HG02571 (cell line): ENCODE data around the gene GAB2.
"Not testable (repeated sequence)": the region's sequence is repeated elsewhere in the genome, so short reads cannot be mapped to it uniquely, and the experiment has no call there.

Source experiments
- ATAC-seq: cut with Tn5 transposase; IDR thresholded peaks from one replicate; pipeline ENCODE4 v1.9.1; 2021; ENCODE audit warnings: mild to moderate bottlenecking, moderate library complexity; ENCODE audit not compliant: unreplicated experiment

Gene GAB2

DNA sequence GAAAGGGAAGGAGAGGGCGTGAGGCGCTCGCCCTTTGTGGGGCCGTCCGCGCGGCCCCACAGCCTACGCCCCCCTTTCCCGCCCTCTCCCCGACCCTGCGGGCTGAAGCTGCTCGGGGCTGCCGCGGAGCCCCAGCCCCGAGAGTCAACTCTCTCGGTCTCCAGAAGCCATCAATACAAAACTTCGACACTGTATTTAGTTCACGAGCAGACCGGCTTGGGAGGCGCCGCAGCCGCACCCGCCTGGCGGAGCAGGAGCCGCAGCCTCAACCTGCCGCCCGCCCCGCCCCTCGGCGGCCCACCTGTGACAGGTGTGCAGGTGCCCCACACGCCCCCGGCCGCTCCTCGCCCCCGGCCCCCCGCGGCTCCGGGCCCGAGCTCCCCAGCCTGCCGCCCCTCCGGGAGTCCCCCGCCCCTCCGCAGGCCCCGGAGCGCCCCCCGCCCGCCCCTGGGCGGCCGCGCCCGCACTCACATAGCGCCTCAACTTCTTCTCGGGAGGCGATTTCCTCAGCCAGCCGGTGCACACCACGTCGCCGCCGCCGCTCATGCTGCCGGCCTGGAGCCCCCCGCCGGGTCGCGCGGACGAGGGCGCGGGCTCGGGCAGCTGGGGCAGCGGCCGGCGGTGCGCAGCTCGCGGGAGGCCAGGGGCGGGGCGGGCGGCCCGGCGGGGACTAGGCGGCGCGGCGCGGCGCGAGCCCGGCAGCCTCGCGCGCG lies at the start of gene GAB2:
TSS of gene GAB2 (minus strand) at position 646 of the 713 bp plus-strand sequence. CDS start at position 546, 100 bp downstream.
- peak; percentile 5 for ATAC-seq

- ATAC-seq, result no peak
Observed at GRCh38 chr11:78467370-78467769, 49.8 kb upstream of the GAB2 start.

- peak; percentile 92 for ATAC-seq
Observed at GRCh38 chr11:78465169-78465942, 47.7 kb upstream of the GAB2 start.

GRCh38 chr11:78464787-78465168 lies 47.2 kb upstream of the GAB2 start:
- ATAC-seq, result not testable (repeated sequence)

DNA sequence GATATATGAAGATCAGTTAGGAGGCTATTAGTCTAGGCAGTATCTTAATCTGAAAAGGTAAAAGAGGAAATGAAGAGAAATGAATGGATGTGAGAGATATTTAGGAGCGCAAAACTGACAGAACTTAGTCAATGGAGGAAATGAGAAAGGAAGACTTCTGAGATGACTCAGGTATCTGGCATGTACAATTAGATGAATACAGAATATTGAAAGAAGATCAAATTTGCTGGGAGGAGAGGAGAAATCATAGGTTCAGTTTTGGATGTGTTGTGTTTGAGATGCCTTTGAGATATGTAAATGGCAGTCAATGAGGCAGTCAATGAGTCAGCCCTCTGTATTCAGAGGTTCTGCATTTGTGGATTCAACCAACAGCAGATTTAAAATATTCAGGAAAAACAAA lies 42.9 kb upstream of the GAB2 start:
- ATAC-seq, result no peak

GRCh38 chr11:78459738-78460137 lies 42.1 kb upstream of the GAB2 start:
- no peak for ATAC-seq

- ATAC-seq, result no peak
Observed at GRCh38 chr11:78457448-78457847, 39.8 kb upstream of the GAB2 start.

DNA sequence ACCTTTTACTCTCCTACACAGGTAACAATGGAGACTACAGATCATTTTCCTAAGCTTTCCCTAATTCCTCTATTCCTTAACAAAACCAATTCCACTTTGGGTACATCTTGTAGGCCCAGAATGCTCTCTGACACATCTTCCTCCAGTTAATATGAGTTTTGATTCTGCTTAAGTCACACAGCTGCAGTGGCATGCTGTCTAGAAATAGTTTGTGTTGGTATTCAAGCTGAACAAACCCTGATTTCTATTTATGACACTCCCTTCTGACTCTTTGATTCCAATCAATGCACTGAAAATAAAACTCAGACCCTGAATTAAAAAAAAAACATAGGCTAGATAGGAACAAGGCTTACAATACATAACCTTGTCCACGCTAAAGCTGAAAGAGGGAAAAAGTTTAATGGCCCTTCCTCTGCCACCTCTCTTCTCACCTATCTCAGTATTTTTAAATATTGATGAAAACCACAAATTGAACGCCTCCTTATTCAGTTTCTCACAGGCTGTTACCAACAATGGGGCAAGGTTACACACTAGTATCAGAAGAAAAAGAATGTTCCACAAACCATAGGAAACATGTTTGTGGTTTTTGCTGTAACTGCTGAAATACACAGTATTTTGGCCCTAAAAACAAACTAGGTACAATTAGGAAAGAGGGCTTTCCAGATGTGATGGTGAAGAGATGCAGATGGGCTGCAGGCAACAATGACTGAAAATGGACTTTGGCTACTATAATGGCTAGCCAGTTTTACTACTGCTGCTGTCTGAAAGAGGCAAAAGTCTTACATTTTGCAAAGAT lies 35.7 kb upstream of the GAB2 start:
- peak; percentile 56 for ATAC-seq

GRCh38 chr11:78451371-78452150 lies 33.9 kb upstream of the GAB2 start:
- no peak for ATAC-seq

DNA sequence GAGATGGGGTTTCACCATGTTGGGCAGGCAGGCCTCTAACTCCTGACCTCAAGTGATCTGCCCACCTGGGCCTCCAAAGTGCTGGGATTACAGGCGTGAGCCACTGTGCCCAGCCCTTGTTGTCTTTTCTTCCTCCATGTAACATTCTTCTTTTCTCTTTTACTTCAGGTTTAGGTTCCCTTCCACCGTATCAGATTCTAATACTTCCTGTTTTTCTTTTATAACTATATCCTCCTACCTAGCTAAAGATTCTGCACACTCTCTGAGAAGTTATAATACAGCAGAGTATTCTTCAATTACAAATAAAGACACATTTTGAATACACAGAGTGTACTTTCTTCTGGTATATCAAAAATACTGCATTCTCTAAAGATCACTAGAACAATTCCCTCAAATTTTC lies 33.2 kb upstream of the GAB2 start:
- ATAC-seq, result no peak

DNA sequence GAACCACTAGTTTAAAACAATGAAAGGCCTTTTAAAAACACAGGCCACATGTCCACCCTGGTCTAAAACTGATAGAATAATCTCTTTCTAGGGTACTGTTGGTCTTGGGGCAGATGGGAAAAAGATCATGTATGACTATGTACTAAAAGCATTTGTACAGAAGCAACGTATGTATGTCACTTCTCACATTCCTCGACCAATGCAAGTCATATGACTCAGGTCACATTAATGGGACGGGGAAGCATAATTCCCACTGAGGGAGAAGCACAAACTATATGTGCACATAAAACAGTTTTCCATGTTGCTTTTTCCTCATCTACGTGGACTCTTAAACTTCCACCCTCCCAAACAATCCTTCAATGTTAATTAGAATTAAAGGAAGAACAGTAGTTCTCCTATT lies 32.2 kb upstream of the GAB2 start:
- ATAC-seq, result no peak

- no peak for ATAC-seq
Observed at GRCh38 chr11:78446210-78446609, 28.6 kb upstream of the GAB2 start.

- no peak for ATAC-seq
Observed at GRCh38 chr11:78444726-78445125, 27.1 kb upstream of the GAB2 start.

GRCh38 chr11:78441956-78442355 lies 24.3 kb upstream of the GAB2 start:
- no peak for ATAC-seq

DNA sequence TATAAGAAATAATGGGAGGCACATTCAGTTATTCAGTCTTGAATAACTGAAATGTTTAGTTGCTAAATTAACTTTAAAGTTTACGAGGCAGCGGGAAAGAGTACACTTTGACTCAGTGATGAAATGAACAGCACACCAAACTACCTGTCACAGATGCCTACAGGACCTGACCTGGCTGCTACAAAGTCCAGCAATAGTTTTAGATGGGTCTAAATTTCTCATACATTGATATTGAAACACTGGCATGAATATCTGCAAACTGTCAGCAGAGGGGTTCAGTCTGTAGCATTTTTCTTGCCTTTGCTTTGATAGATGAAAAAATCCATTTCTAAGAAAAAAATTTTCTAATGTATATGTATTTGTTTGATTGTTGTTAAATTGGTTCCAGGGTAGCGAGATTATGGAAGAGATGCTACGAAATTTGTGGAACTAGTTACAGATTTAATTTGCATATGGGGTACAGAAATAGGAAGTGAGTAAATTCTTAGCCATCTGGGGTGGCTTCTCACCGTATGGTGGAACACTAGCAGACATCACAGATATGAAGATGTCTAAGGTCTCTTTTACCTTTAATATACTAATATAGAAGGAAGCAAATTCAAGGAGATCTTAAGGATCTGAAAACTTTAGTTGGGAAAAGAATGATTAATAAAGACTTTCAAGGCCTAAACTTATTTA lies 20.8 kb upstream of the GAB2 start:
- peak; percentile 68 for ATAC-seq

DNA sequence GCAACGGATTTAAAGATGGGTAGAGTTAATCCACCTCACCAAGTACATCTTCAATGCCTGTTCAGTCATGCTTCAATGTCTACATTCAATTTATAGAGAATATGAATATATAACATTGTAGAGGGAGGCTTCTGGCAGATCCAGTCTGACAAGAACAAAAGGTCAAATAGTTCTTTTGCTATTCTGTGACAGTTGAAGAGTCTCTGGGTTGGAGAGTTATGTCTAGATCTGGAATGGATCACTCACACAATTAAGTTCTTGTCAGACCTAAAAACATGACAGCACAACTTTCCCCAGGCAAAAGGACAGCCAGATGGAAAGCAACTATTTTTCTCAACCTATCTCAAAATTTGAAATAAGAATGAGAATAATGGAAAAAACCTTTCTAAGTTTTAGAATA lies 15.3 kb upstream of the GAB2 start:
- ATAC-seq, result no peak

- ATAC-seq, result no peak
Observed at GRCh38 chr11:78432058-78432515, 14.5 kb upstream of the GAB2 start.

GRCh38 chr11:78429660-78430059 lies 12.0 kb upstream of the GAB2 start:
- no peak for ATAC-seq

DNA sequence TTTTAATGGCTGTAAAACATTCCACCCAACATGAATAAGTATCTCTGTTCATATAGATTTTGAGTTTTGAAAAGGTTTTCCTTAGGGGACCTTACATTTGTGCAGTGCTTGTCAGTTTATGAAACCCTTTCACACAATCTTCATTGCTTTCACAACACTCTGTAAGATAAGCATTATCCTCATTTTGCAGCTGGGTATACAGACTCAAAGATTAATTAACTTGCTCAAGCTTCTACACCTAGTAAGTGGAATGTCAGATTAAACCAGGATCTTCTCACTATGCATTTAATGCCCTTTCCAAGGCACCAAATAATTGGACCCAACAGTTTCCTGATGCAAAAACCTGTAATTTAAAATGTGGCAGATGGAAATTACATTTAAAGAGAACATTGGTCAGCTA lies 11.6 kb upstream of the GAB2 start:
- no peak for ATAC-seq

DNA sequence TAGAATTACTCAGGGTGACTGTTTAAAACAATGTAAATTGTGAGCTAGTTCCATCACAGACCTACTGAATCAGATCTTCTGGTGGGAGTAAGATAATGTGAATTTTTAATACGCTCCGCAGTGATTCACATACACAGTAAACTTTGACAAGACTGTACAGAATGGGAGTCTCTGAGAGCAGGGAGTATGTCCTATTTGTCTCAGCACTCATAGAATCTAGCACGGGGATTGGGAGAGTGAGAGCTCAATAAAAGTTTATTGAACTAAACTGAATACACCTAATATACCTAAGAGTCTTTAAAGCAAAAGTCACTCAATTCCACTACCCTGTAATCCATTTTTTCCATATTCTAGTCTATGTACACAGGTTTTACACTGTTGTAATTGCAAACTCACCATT lies 11.2 kb upstream of the GAB2 start:
- ATAC-seq, result no peak
